ENCODE data around the gene PRKCA.

PRKCA gene

GRCh38 chr17:66841328-66841727 lies 538.9 kb downstream of the PRKCA start:
- TF ChIP-seq CTCF (IDR thresholded peaks at IDR 0.05; ENCODE audit: low read depth, low read length) = no peak
- no peak overlapping the region for H3K4me3 ChIP-seq (ENCODE audit: low read depth, low read length)

GRCh38 chr17:66841744-66842143 lies 539.3 kb downstream of the PRKCA start:
- no peak overlapping the region for H3K4me3 ChIP-seq (ENCODE audit: low read depth, low read length)
- TF ChIP-seq CTCF (IDR thresholded peaks at IDR 0.05; ENCODE audit: low read depth, low read length) = no peak

DNA sequence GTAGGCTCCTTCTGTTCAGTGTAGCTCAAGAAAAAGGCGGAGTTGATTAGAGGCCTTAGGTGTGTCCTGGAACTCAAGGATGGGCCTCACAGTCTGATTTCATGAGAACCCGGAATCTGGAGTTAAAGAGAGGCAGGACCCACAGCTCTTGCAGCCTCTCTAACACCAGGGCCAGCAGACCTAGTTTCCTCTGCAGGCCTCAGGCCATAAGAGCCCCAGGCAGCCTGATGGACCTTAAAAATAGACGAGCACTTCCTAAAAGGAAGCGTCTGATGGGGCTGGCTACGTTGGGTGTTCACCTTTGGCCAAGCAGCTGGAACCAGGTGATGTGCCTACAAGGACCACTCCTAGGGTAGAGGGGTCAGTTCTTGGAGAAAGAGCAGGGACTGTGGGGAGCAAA lies 540.1 kb downstream of the PRKCA start:
- TF ChIP-seq CTCF (IDR thresholded peaks at IDR 0.05; ENCODE audit: low read depth, low read length) = no peak
- no peak overlapping the region for H3K4me3 ChIP-seq (ENCODE audit: low read depth, low read length)

GRCh38 chr17:66842959-66843358 lies 540.5 kb downstream of the PRKCA start:
- no peak overlapping the region for H3K4me3 ChIP-seq (ENCODE audit: low read depth, low read length)
- no peak for TF ChIP-seq CTCF (IDR thresholded peaks at IDR 0.05; ENCODE audit: low read depth, low read length)

DNA sequence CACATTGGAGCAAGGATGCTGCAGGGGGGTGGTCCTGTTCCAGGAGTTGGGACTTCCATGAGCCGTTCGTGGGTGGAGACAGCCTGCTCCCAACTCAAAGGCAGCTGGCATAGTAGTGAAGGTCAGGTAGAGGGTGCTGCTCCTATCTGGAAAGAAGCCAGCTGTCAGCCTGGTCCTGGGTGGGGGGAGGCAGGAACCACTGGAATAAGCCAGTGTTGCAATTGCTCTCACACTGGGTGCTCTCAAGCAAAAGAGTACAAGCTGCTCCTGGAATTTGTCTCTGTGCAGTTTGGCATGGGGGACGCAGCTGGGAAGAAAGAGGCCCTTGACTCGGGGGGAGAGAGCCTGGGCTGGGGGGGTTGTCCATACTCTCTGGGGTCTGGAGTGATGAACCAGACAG lies 541.2 kb downstream of the PRKCA start:
- no peak for TF ChIP-seq CTCF (IDR thresholded peaks at IDR 0.05; ENCODE audit: low read depth, low read length)
- H3K4me3 ChIP-seq (ENCODE audit: low read depth, low read length) = no peak overlapping the region

- H3K4me3 ChIP-seq (ENCODE audit: low read depth, low read length) = no peak overlapping the region
- no peak for TF ChIP-seq CTCF (IDR thresholded peaks at IDR 0.05; ENCODE audit: low read depth, low read length)
Measured at GRCh38 chr17:66847704-66848103, 545.3 kb downstream of the PRKCA start.

- TF ChIP-seq CTCF (IDR thresholded peaks at IDR 0.05; ENCODE audit: low read depth, low read length) = no peak
- H3K4me3 ChIP-seq (ENCODE audit: low read depth, low read length) = no peak overlapping the region
Measured at GRCh38 chr17:66848496-66848895, 546.1 kb downstream of the PRKCA start.

All from WI38 (cell line).